Subcutaneous preadipocyte (primary cell): Measurements from ENCODE around the gene HIPK4. TPM values are rescaled to one million over a fixed set of nuclear protein-coding genes. Genes with fewer than 3 reads are reported as not detected.

Experiments
- small RNA-seq: library from RNA; depleted of rRNA; stranded (forward); fragments of <200 nt; gene quantifications from one replicate; pipeline ENCODE3, GENCODE V24; 2012
- total RNA-seq: library from RNA; depleted of rRNA; stranded (reverse); fragments of >200 nt; gene quantifications from 2 replicates; pipeline ENCODE4 v1.2.3, GENCODE V29; 2012

HIPK4 gene
- under 0.01 and 0.20 TPM in 2 replicates for total RNA-seq

GRCh38 chr19:40390084-40390742 lies at the start of gene HIPK4:
Gene HIPK4, minus strand, starts transcription at chr19:40390181. Its CDS starts 279 bp downstream, at chr19:40389902.

GRCh38 chr19:40425450-40426287 lies 35.7 kb upstream of the HIPK4 start, which contains the start of gene SERTAD1:
Gene SERTAD1, minus strand, starts transcription at chr19:40425992. Its CDS starts 2,446 bp downstream, at chr19:40423546.

GRCh38 chr19:40413291-40413845 lies 23.4 kb upstream of the HIPK4 start, which contains the start of gene PRX:
Gene PRX, minus strand, starts transcription at chr19:40413378. Its CDS starts 5,446 bp downstream, at chr19:40407932.

GRCh38 chr19:40348125-40348913 lies 41.7 kb downstream of the HIPK4 start, which contains the start of the genes C19orf47 and PLD3:
Gene C19orf47, minus strand, starts transcription at chr19:40348397. Its CDS starts 6,540 bp downstream, at chr19:40341857.
Gene PLD3, plus strand, starts transcription at chr19:40348695. Its CDS starts 17,789 bp downstream, at chr19:40366484.

Small RNA genes within 50 kb of the gene (small RNA-seq; reads per million reads assigned to genes)
- gene MIR6796: not detected
- not detected for gene RF00019

Other genes starting within 250 kb of the HIPK4 start
- 4.8 and 9.0 TPM in 2 replicates for gene MAP3K10, start 198.8 kb downstream of the HIPK4 start, total RNA-seq
- not detected in 2 replicates for gene TTC9B, start 171.8 kb downstream of the HIPK4 start, total RNA-seq
- 0.20 TPM in 1 of 2 replicates, not detected in the other for gene CCNP, start 163.5 kb downstream of the HIPK4 start, total RNA-seq
- gene AKT2, start 104.8 kb downstream of the HIPK4 start, total RNA-seq: 116 and 143 TPM in 2 replicates
- gene C19orf47, start 41.8 kb downstream of the HIPK4 start, total RNA-seq: 4.8 and 8.6 TPM in 2 replicates
- 105 and 167 TPM in 2 replicates for gene PLD3, start 41.5 kb downstream of the HIPK4 start, total RNA-seq
- 0.98 and 1.5 TPM in 2 replicates for gene PRX, start 23.2 kb upstream of the HIPK4 start, total RNA-seq
- gene SERTAD1, start 35.8 kb upstream of the HIPK4 start, total RNA-seq: 13.3 and 14.0 TPM in 2 replicates
- 16.2 and 20.1 TPM in 2 replicates for gene SERTAD3, start 54.2 kb upstream of the HIPK4 start, total RNA-seq
- gene BLVRB, start 75.6 kb upstream of the HIPK4 start, total RNA-seq: 52.8 and 101 TPM in 2 replicates
- 0.37 and 0.39 TPM in 2 replicates for gene SPTBN4, start 76.8 kb upstream of the HIPK4 start, total RNA-seq
- 15.1 and 23.1 TPM in 2 replicates for gene SHKBP1, start 186.7 kb upstream of the HIPK4 start, total RNA-seq
- 20.7 and 36.0 TPM in 2 replicates for gene LTBP4, start 211.2 kb upstream of the HIPK4 start, total RNA-seq